KMS-11 (cell line): ENCODE measurements around the gene CABCOCO1.

ENCODE experiments used
- H2AFZ ChIP-seq: fragments of 200-600 bp; sonication (generic); 2 replicates; pipeline ENCODE4 v1.6.1; 2016; ENCODE audit warnings: antibody characterized with exemption, mixed run types, low read depth
- H3K27ac ChIP-seq: fragments of 200-600 bp; sonication (generic); 2 replicates; pipeline ENCODE4 v1.6.1; 2016; ENCODE audit warnings: mild to moderate bottlenecking, mixed run types
- H3K27me3 ChIP-seq: fragments of 200-600 bp; sonication (generic); 2 replicates; pipeline ENCODE4 v1.6.1; 2017; ENCODE audit warnings: mild to moderate bottlenecking, low read depth, mixed run types, moderate library complexity; ENCODE audit not compliant: insufficient read depth
- H3K36me3 ChIP-seq: fragments of 200-600 bp; sonication (generic); 2 replicates; pipeline ENCODE4 v1.6.1; 2017; ENCODE audit warnings: mild to moderate bottlenecking, mixed run types; ENCODE audit not compliant: insufficient read depth
- H3K4me1 ChIP-seq: fragments of 200-600 bp; sonication (generic); 2 replicates; pipeline ENCODE4 v1.6.1; 2016; ENCODE audit warnings: mild to moderate bottlenecking, low read depth, mixed run types; ENCODE audit not compliant: poor library complexity, severe bottlenecking
- H3K4me2 ChIP-seq: fragments of 200-600 bp; sonication (generic); 2 replicates; pipeline ENCODE4 v1.7.0; 2016; ENCODE audit warnings: mild to moderate bottlenecking, mixed run types
- H3K4me3 ChIP-seq: fragments of 200-600 bp; sonication (generic); IDR thresholded peaks from 2 replicates; pipeline ENCODE4 v1.6.1; 2017; ENCODE audit warnings: low read depth, low read length, mixed read lengths; ENCODE audit not compliant: insufficient read depth
- H3K79me2 ChIP-seq: fragments of 200-600 bp; sonication (generic); 2 replicates; pipeline ENCODE4 v1.6.1; 2016; ENCODE audit warnings: low read depth, mixed run types; ENCODE audit not compliant: insufficient read depth
- H3K9ac ChIP-seq: fragments of 200-600 bp; sonication (generic); 2 replicates; pipeline ENCODE4 v1.6.1; 2016; ENCODE audit warnings: mild to moderate bottlenecking, mixed run types
- H4K20me1 ChIP-seq: fragments of 200-600 bp; sonication (generic); 2 replicates; pipeline ENCODE4 v1.6.1; 2016; ENCODE audit warnings: mild to moderate bottlenecking, mixed run types; ENCODE audit not compliant: insufficient read depth
- CTCF ChIP-seq: fragments of 200-600 bp; sonication (generic); conservative IDR thresholded peaks from 2 replicates; pipeline ENCODE4 v1.6.1; 2017; ENCODE audit warnings: low read depth, mild to moderate bottlenecking, antibody characterized with exemption, low read length, moderate library complexity, mixed read lengths

The CABCOCO1 gene

GRCh38 chr10:61698968-61699655 is 36.4 kb downstream of the CABCOCO1 start:
- no peaks in the 10 kb centered on the region for H3K36me3 ChIP-seq
- no peak overlapping the region for H3K4me2 ChIP-seq
- no peak overlapping the region for H3K9ac ChIP-seq
- no peak overlapping the region for H2AFZ ChIP-seq
- no peak for TF ChIP-seq CTCF
- no peak overlapping the region for H3K4me3 ChIP-seq
- no peaks in the 10 kb centered on the region for H3K27me3 ChIP-seq
- H3K4me1 ChIP-seq = no peaks in the 10 kb centered on the region
- no peak overlapping the region for H3K27ac ChIP-seq
- no peaks in the 10 kb centered on the region for H4K20me1 ChIP-seq
- no peaks in the 10 kb centered on the region for H3K79me2 ChIP-seq

- H3K4me3 ChIP-seq = no peak overlapping the region
- no peak overlapping the region for H3K4me2 ChIP-seq
- H3K27ac ChIP-seq = no peak overlapping the region
- H4K20me1 ChIP-seq = no peaks in the 10 kb centered on the region
- H3K4me1 ChIP-seq = no peaks in the 10 kb centered on the region
- H2AFZ ChIP-seq = no peak overlapping the region
- no peak for TF ChIP-seq CTCF
- H3K36me3 ChIP-seq = no peaks in the 10 kb centered on the region
- H3K27me3 ChIP-seq = no peaks in the 10 kb centered on the region
- H3K9ac ChIP-seq = no peak overlapping the region
- no peaks in the 10 kb centered on the region for H3K79me2 ChIP-seq
Observed at GRCh38 chr10:61701055-61701705, 38.5 kb downstream of the CABCOCO1 start.

GRCh38 chr10:61701706-61702105 is 39.0 kb downstream of the CABCOCO1 start:
- no peaks in the 10 kb centered on the region for H4K20me1 ChIP-seq
- H3K27me3 ChIP-seq = no peaks in the 10 kb centered on the region
- no peak overlapping the region for H3K9ac ChIP-seq
- H3K36me3 ChIP-seq = no peaks in the 10 kb centered on the region
- H3K4me3 ChIP-seq = no peak overlapping the region
- no peaks in the 10 kb centered on the region for H3K79me2 ChIP-seq
- no peak for TF ChIP-seq CTCF
- H2AFZ ChIP-seq = no peak overlapping the region
- H3K4me1 ChIP-seq = no peaks in the 10 kb centered on the region
- H3K27ac ChIP-seq = no peak overlapping the region
- H3K4me2 ChIP-seq = no peak overlapping the region

GRCh38 chr10:61702584-61702983 is 39.9 kb downstream of the CABCOCO1 start:
- Histone ChIP-seq H3K79me2 (no peaks in the 10 kb centered on the region), H3K4me1 (no peaks in the 10 kb centered on the region), H3K4me3 (no peak overlapping the region), H3K4me2 (no peak overlapping the region), H3K36me3 (no peaks in the 10 kb centered on the region), H2AFZ (no peak overlapping the region), H4K20me1 (no peaks in the 10 kb centered on the region), H3K27ac (no peak overlapping the region), H3K9ac (no peak overlapping the region), H3K27me3 (no peaks in the 10 kb centered on the region)
- TF ChIP-seq CTCF = no peak
